Right atrium auricular region (tissue), 2 donors: ENCODE data around the gene CCDC50. TPM values are rescaled to one million over a fixed set of nuclear protein-coding genes. Genes with fewer than 3 reads are reported as not detected.

Source experiments
- DNase-seq: peaks from one replicate; pipeline ENCODE4 v3.0.0-alpha.2; 2019; ENCODE audit warnings: low spot score
- H3K27ac ChIP-seq, 2 donors: fragments of 200-600 bp; sonication (generic); 1 replicate in 1 of 2; 2 replicates in 1 of 2; pipeline ENCODE4 v1.5.1; 2016 to 2019
- H3K27me3 ChIP-seq, 2 donors: fragments of 200-600 bp; sonication (generic); one replicate each; pipeline versions ENCODE4 v1.5.1 to v1.6.0; 2017 to 2019
- H3K36me3 ChIP-seq: fragments of 200-600 bp; sonication (generic); one replicate; pipeline ENCODE4 v1.5.1; 2016
- H3K4me1 ChIP-seq, 2 donors: fragments of 200-600 bp; sonication (generic); one replicate each; pipeline versions ENCODE4 v1.5.1 to v1.6.0; 2017 to 2019
- H3K4me3 ChIP-seq, 2 donors: fragments of 200-600 bp; sonication (generic); 1 replicate in 1 of 2; 2 replicates in 1 of 2; pipeline ENCODE4 v1.5.1; 2017 to 2019; ENCODE audit warnings: mild to moderate bottlenecking in 1 of 2, moderate library complexity in 1 of 2
- H3K9me3 ChIP-seq, 2 donors: fragments of 200-600 bp; sonication (generic); one replicate each; pipeline ENCODE4 v1.5.1; 2019
- total RNA-seq, 2 donors: library from RNA; depleted of rRNA; stranded (reverse); fragments of >200 nt; gene quantifications; one replicate each; pipeline ENCODE4 v1.1.0, GENCODE V29; 2016
- TF ChIP-seq, protein P1 (sequence below), 2 donors: fragments of 200-600 bp; sonication (generic); IDR thresholded peaks; one replicate each; pipeline ENCODE4 v1.5.1; 2019; ENCODE audit warnings: antibody characterized with exemption in 2 of 2

The CCDC50 gene
- total RNA-seq, 2 donors from 2014 or later, result 58.7 to 70.7 TPM

- H3K9me3 ChIP-seq, result no peaks in the 10 kb centered on the region
- no peak overlapping the region for H3K27ac ChIP-seq
- no peaks in the 10 kb centered on the region for H3K27me3 ChIP-seq
- no peak overlapping the region for H3K4me3 ChIP-seq
- peaks cover 5% of the 10 kb centered on the region for H3K36me3 ChIP-seq
- DNase-seq, result no peak
- peaks cover 0 to 83% of the 10 kb centered on the region in 2 donors for H3K4me1 ChIP-seq
- TF ChIP-seq, protein P1, sequence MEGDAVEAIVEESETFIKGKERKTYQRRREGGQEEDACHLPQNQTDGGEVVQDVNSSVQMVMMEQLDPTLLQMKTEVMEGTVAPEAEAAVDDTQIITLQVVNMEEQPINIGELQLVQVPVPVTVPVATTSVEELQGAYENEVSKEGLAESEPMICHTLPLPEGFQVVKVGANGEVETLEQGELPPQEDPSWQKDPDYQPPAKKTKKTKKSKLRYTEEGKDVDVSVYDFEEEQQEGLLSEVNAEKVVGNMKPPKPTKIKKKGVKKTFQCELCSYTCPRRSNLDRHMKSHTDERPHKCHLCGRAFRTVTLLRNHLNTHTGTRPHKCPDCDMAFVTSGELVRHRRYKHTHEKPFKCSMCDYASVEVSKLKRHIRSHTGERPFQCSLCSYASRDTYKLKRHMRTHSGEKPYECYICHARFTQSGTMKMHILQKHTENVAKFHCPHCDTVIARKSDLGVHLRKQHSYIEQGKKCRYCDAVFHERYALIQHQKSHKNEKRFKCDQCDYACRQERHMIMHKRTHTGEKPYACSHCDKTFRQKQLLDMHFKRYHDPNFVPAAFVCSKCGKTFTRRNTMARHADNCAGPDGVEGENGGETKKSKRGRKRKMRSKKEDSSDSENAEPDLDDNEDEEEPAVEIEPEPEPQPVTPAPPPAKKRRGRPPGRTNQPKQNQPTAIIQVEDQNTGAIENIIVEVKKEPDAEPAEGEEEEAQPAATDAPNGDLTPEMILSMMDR (IDR thresholded peaks at IDR 0.05), result no peak
Observed at GRCh38 chr3:191353022-191353777, 24.0 kb downstream of the CCDC50 start.

DNA sequence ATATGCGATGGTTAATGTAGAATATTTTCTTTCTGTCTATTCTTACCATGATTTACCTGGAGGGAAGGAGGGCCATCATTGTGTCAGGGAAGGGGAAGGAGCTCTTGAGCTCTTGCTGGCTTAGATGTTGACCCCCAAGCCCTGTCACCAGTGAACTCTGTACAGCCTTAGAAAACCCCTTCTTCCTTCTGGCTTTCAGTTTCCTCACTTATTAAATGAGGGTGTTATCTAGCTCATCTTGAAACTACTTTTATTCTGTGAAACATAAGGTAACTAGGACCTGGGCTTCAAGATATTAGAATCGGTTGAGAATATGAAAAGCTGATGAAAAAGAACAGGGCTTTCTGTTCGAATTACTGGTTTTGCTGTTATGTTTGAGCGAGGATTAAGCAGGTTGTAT is 26.2 kb downstream of the CCDC50 start:
- H3K4me1 ChIP-seq, result peaks cover 0 to 70% of the 10 kb centered on the region in 2 donors
- no peak for DNase-seq
- no peak overlapping the region for H3K27ac ChIP-seq
- H3K36me3 ChIP-seq, result peaks cover 20% of the 10 kb centered on the region
- TF ChIP-seq, protein P1 (IDR thresholded peaks at IDR 0.05), result no peak
- no peaks in the 10 kb centered on the region for H3K9me3 ChIP-seq
- H3K4me3 ChIP-seq, result no peak overlapping the region
- H3K27me3 ChIP-seq, result no peaks in the 10 kb centered on the region

DNA sequence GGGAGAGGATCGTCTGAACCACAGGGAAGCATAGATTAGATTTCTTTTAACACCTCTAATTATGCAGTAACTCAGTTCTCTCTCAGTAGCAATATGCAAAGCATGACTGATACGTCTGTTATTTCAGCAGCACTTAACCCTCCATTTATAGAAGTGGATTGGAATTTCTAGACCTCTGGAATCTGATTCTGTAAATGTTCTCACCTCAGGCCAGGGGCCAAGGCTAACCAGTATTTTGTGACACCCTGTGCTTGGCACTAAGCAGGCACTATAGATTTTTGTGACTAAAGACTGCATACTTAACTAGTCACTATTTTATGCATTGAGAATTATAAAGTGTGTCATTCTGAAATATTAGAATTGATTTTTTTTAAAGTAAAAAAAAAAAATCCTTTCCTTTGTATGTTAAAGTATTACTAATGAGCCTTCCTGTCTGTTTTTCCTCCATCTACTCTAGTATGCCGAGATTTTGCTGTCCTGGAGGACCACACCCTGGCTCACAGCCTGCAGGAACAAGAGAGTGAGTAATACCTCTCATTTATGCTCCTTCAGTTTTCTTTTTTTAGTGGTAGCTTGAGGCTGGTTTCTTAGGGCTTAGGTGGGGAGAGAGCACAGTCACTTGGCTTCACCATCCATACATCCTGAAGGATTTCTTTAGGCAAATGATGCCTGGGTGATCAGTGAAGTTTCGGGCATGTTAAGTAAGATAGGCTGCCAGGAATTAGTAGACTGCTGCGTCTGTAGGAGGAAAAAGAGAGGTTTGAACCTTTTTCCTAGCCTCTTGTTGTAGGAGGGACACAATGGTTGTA is 27.6 kb downstream of the CCDC50 start:
- Histone ChIP-seq H3K4me1 (peaks cover 0 to 60% of the 10 kb centered on the region in 2 donors), H3K36me3 (peaks cover 34% of the 10 kb centered on the region), H3K9me3 (no peaks in the 10 kb centered on the region), H3K4me3 (no peak overlapping the region), H3K27me3 (no peaks in the 10 kb centered on the region), H3K27ac (peak overlapping the region; percentile 15 to 53)
- TF ChIP-seq, protein P1 (IDR thresholded peaks at IDR 0.05), result no peak
- DNase-seq, result peak; percentile 69

DNA sequence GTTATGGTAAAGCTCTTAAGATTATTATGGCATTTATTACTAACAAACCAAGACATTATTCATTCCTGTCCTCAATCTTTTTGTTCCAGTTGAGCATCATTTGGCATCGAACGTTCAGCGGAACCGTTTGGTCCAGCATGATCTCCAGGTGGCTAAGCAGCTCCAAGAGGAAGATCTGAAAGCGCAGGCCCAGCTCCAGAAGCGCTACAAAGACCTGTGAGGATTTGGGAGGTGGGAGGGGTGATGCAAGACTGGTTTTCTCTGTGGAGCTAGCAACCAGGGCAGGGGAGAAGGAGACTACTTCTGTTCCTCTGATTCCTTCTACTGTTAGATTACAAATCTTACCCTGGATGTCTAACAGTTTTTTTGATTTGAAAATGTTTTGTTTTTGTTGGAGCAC is 28.7 kb downstream of the CCDC50 start:
- H3K36me3 ChIP-seq, result peaks cover 44% of the 10 kb centered on the region
- H3K4me3 ChIP-seq, result no peak overlapping the region
- H3K9me3 ChIP-seq, result no peaks in the 10 kb centered on the region
- TF ChIP-seq, protein P1 (IDR thresholded peaks at IDR 0.05), result no peak
- peaks cover 0 to 50% of the 10 kb centered on the region in 2 donors for H3K4me1 ChIP-seq
- DNase-seq, result no peak
- H3K27me3 ChIP-seq, result no peaks in the 10 kb centered on the region
- H3K27ac ChIP-seq, result no peak overlapping the region

DNA sequence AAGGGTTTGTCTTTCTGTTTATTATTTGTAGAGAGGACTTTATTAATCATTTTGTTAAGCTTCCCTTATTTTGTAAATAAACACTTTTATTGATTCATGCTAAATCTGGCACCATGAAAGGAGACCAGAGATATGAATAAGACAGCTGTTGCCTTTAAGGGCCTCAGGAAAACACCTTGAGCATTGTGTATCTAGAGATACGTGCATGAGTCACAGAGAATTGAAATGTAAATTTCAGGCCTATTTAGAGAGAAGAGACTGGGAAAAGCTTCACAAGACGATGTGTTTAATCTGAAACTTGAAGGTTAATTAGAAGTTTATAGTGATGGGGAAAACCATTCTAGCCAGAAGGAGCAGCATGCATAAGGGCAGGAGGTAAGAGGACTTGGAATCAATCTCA is 29.7 kb downstream of the CCDC50 start:
- no peaks in the 10 kb centered on the region for H3K9me3 ChIP-seq
- H3K36me3 ChIP-seq, result peaks cover 44% of the 10 kb centered on the region
- no peak overlapping the region for H3K27ac ChIP-seq
- DNase-seq, result no peak
- TF ChIP-seq, protein P1 (IDR thresholded peaks at IDR 0.05), result no peak
- no peak overlapping the region for H3K4me3 ChIP-seq
- no peaks in the 10 kb centered on the region for H3K27me3 ChIP-seq
- peaks cover 0 to 39% of the 10 kb centered on the region in 2 donors for H3K4me1 ChIP-seq
